ENCODE data around the gene NUDT22. TPM values are rescaled to one million over a fixed set of nuclear protein-coding genes. Genes with fewer than 3 reads are reported as not detected.

NUDT22 gene
- total RNA-seq, 4 donors from 2014 or later, result 44.5 to 66.1 (median 54.4) TPM

- no peak overlapping the region for H3K4me3 ChIP-seq
- 89% methylated on average over 4 of the region's 4 CpGs for WGBS
- H3K27me3 ChIP-seq, result no peaks in the 10 kb centered on the region
- H3K9me3 ChIP-seq, result no peaks in the 10 kb centered on the region
- DNase-seq (ENCODE audit: low spot score in 2 of 2), result no peak
- H3K36me3 ChIP-seq, result peaks cover 3% of the 10 kb centered on the region
- TF ChIP-seq POLR2AphosphoS5 (IDR thresholded peaks at IDR 0.05), result no peak
- TF ChIP-seq EP300 (IDR thresholded peaks at IDR 0.05), result no peak
- no peak for TF ChIP-seq POLR2A (IDR thresholded peaks at IDR 0.05)
- TF ChIP-seq CTCF (IDR thresholded peaks at IDR 0.05), result no peak
- no peak overlapping the region for H3K27ac ChIP-seq
- peaks cover 63% of the 10 kb centered on the region for H3K4me1 ChIP-seq
Measured at GRCh38 chr11:64249038-64249437, 23.0 kb downstream of the NUDT22 start.

- H3K27ac ChIP-seq, result no peak overlapping the region
- WGBS, result 86% methylated on average over 7 of the region's 8 CpGs
- peaks cover 57% of the 10 kb centered on the region for H3K4me1 ChIP-seq
- peaks cover 6% of the 10 kb centered on the region for H3K36me3 ChIP-seq
- no peaks in the 10 kb centered on the region for H3K9me3 ChIP-seq
- no peak overlapping the region for H3K4me3 ChIP-seq
- H3K27me3 ChIP-seq, result no peaks in the 10 kb centered on the region
- no peak for DNase-seq (ENCODE audit: low spot score in 2 of 2)
- TF ChIP-seq POLR2A (IDR thresholded peaks at IDR 0.05) (no peak), EP300 (IDR thresholded peaks at IDR 0.05) (no peak), CTCF (IDR thresholded peaks at IDR 0.05) (no peak), POLR2AphosphoS5 (IDR thresholded peaks at IDR 0.05) (no peak)
Measured at GRCh38 chr11:64249563-64250414, 23.7 kb downstream of the NUDT22 start.

GRCh38 chr11:64250415-64251015 is 24.4 kb downstream of the NUDT22 start:
- peaks cover 50% of the 10 kb centered on the region for H3K4me1 ChIP-seq
- H3K27ac ChIP-seq, result no peak overlapping the region
- TF ChIP-seq POLR2A (IDR thresholded peaks at IDR 0.05) (no peak), POLR2AphosphoS5 (IDR thresholded peaks at IDR 0.05) (no peak), CTCF (IDR thresholded peaks at IDR 0.05) (no peak), EP300 (IDR thresholded peaks at IDR 0.05) (no peak)
- H3K27me3 ChIP-seq, result no peaks in the 10 kb centered on the region
- peaks cover 12% of the 10 kb centered on the region for H3K36me3 ChIP-seq
- peak overlapping the region; percentile 85 for H3K4me3 ChIP-seq
- WGBS, result 35% methylated on average over 9 of the region's 13 CpGs
- no peaks in the 10 kb centered on the region for H3K9me3 ChIP-seq
- DNase-seq (ENCODE audit: low spot score in 2 of 2), result no peak

- H3K36me3 ChIP-seq, result peaks cover 19% of the 10 kb centered on the region
- H3K4me1 ChIP-seq, result peaks cover 43% of the 10 kb centered on the region
- 2% methylated on average over 17 of the region's 75 CpGs for WGBS
- DNase-seq (ENCODE audit: low spot score in 2 of 2), result no peak
- H3K4me3 ChIP-seq, result peak within 1 kb of the TSS; percentile 85
- H3K27me3 ChIP-seq, result no peaks in the 10 kb centered on the region
- no peaks in the 10 kb centered on the region for H3K9me3 ChIP-seq
- peak; percentile 55 to 95 for TF ChIP-seq CTCF (IDR thresholded peaks at IDR 0.05)
- no peak for TF ChIP-seq POLR2AphosphoS5 (IDR thresholded peaks at IDR 0.05)
- H3K27ac ChIP-seq, result peak within 1 kb of the TSS; percentile 16
Measured at GRCh38 chr11:64251016-64251752, 25.1 kb downstream of the NUDT22 start, which contains the start of gene PLCB3. Gene PLCB3, plus strand, starts transcription at chr11:64251530. Its CDS starts 120 bp downstream, at chr11:64251650.

- no peak for DNase-seq (ENCODE audit: low spot score in 2 of 2)
- WGBS, result 0% methylated on average over 11 of the region's 18 CpGs
- H3K4me3 ChIP-seq, result peak overlapping the region; percentile 85
- H3K27ac ChIP-seq, result peak overlapping the region; percentile 16
- H3K9me3 ChIP-seq, result no peaks in the 10 kb centered on the region
- peaks cover 43% of the 10 kb centered on the region for H3K4me1 ChIP-seq
- no peaks in the 10 kb centered on the region for H3K27me3 ChIP-seq
- H3K36me3 ChIP-seq, result peaks cover 24% of the 10 kb centered on the region
- no peak for TF ChIP-seq EP300 (IDR thresholded peaks at IDR 0.05)
Measured at GRCh38 chr11:64251753-64252002, 25.6 kb downstream of the NUDT22 start.
